GM12892 (cell line): ENCODE data around the gene TBC1D17.

Source experiments
- DNase-seq: peaks from one replicate; pipeline ENCODE4 v3.0.0; 2011; ENCODE audit not compliant: insufficient read length
- FAIRE-seq: peaks from 2 replicates; lab custom pipeline; 2011; peaks lifted over from hg19 to GRCh38; lab: Jason Lieb, UNC
- POLR2A ChIP-seq: IDR thresholded peaks from 2 replicates; pipeline ENCODE4 v1.6.1; 2011; ENCODE audit warnings: low read depth, low read length, control low read depth
- POLR2AphosphoS5 ChIP-seq: IDR thresholded peaks from 2 replicates; pipeline ENCODE4 v1.6.1; 2011; ENCODE audit warnings: low read depth, low read length, control low read depth
- TAF1 ChIP-seq: IDR thresholded peaks from 2 replicates; pipeline ENCODE4 v1.6.1; 2011; ENCODE audit warnings: low read depth, mild to moderate bottlenecking, control low read depth, low read length, borderline replicate concordance

Gene TBC1D17

DNA sequence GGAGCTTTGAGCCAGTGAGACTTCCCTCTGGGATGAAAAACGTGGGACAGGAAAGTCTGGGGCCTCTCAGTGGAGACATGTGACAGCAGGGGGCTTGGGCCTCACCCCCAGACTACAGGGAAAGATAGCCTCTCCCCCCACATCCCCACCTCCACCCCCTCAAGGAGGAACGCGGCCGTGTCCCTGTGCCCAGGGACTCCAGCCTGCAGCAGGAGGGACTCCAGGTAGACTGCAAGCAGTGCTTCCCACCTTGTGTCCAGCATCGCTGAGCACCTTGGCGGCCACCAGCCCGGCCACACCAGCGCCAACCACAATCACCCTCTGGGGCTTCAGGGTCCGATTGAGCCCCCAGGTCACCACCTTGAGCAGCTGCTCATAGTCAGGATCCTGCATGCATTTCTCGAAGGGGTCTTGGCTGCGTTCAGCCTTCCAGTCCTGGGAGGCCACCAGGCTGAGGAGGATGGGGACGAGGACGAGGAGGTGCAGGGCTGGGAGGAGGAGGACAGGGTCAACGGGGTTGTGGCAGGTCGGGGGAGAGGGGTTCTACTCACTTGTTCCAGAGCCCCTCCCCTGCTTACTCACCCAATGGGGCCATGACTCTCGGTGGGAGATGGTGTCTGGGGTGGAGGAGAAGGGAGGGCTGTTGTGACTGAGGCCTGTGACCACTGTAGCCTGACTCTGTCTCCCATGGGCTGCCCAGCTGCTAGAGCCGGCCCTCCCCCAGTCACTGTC is 18.2 kb downstream of the TBC1D17 start:
- FAIRE-seq (peak; percentile 94), DNase-seq (no peak)
- TF ChIP-seq POLR2AphosphoS5 = no peak; the same call in 1 of the 2 replicates
- no peak for TF ChIP-seq TAF1
- TF ChIP-seq POLR2A = peak; percentile 18

- peak; percentile 72 for TF ChIP-seq POLR2A
- TF ChIP-seq POLR2AphosphoS5 = peak; percentile 74; the same call in 1 of the 2 replicates
- TF ChIP-seq TAF1 = 0 out of 2 replicates have a peak, but pooled peaks have one; percentile 57
- peak; percentile 98 for FAIRE-seq
- peak; percentile 79 for DNase-seq
Observed at GRCh38 chr19:49896863-49897621, 19.5 kb downstream of the TBC1D17 start, which contains the start of gene IL4I1. IL4I1 (minus strand) TSS chr19:49896887; CDS start chr19:49896160, 727 bp downstream.

DNA sequence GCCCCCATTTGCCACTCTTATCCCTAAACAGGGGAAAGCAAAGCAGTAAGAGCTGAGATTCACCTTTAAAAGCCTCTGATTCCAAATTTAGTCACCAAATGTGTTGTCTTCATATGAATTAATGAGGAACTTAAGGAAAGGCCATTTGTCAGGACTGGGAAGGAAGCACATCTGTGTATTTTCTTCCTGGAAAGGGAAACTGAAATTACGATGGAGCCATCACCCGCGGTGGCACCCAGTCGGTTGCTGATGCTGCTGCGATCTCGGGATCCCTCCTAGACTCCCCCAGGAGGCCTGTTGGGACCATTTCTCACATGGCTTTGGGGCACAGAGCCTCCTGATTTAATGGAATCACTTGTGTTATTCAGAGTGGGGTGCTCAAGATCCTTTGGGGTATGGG is 26.6 kb downstream of the TBC1D17 start:
- DNase-seq = no peak
- FAIRE-seq = peak; percentile 9
- no peak for TF ChIP-seq POLR2A
- TF ChIP-seq TAF1 = no peak

- FAIRE-seq = peak; percentile 73
- TF ChIP-seq POLR2A (peak; percentile 38; the same call in 1 of the 2 replicates), POLR2AphosphoS5 (no peak; the same call in none of the 2 replicates), TAF1 (no peak)
- no peak for DNase-seq
Observed at GRCh38 chr19:49906879-49907564, 29.5 kb downstream of the TBC1D17 start.

GRCh38 chr19:49907745-49908446 is 30.4 kb downstream of the TBC1D17 start:
- DNase-seq (no peak), FAIRE-seq (peak; percentile 95)
- TF ChIP-seq TAF1 (no peak), POLR2A (0 out of 2 replicates have a peak, but pooled peaks have one; percentile 15), POLR2AphosphoS5 (no peak; the same call in 1 of the 2 replicates)

- DNase-seq (no peak), FAIRE-seq (no peak)
- TF ChIP-seq TAF1 = no peak
- 0 out of 2 replicates have a peak, but pooled peaks have one; percentile 1 for TF ChIP-seq POLR2A
- TF ChIP-seq POLR2AphosphoS5 = no peak
Observed at GRCh38 chr19:49908480-49909420, 31.2 kb downstream of the TBC1D17 start.

DNA sequence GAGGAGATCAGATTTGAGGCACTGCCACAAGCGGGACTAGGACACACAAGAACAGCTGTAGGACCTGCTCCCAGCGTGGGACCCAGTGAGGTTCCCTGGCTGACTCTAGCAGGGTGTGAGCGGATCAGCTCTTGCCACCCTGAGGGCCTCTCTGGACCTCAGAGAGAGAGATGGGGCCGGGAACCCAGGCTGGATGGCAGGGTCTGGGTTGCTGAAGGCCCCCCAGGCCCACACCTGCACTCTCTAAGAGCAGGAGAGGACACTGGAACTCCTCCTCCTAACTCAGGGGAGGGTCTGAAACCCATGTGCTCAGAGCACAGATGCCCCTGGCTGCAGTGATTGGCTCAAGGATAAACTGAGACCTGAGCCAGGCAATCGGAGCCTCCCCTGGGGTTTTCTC is 32.7 kb downstream of the TBC1D17 start:
- no peak for DNase-seq
- TF ChIP-seq POLR2A (no peak; the same call in 1 of the 2 replicates), POLR2AphosphoS5 (peak; percentile 3; the same call in 1 of the 2 replicates)
- FAIRE-seq = no peak

- DNase-seq (no peak), FAIRE-seq (peak; percentile 93)
- TF ChIP-seq POLR2A (peak; percentile 75), TAF1 (no peak), POLR2AphosphoS5 (peak; percentile 84)
Observed at GRCh38 chr19:49911381-49912145, 34.1 kb downstream of the TBC1D17 start.

DNA sequence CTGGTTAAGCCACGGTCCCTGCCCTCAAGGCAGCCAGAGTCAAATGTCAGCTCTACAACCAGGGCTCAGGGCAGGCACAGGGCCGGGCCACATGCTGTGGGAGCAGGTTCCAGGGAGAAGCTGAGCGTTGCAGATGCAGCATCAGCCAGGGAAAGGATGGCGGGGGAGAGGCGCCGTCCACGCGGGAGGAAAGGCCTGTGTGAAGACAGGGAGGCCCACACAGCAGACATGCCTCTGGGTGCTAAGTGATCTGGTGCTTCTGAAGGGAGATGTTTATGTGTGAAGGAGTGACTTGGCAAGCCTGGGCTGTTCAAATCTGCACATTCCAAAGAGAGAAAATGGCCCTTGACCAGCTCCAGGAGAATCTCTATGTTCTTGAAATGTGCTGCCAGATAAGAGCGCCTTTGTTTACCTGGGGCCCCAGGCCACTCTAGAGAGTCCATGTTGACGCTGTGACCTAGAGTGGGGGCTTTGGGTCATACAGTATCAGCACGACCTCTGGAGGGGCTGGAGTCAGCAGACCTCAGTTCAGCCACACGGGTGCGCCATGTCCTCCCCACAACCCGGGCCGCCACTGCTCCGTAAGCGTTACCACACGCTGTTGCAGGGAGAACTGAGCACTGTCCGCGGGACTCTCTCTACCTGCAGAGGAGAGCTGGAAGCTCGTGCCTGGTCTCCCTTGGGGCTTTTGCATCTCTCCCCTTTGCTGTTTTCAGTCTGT is 35.6 kb downstream of the TBC1D17 start:
- no peak for DNase-seq
- FAIRE-seq = peak; percentile 84
- TF ChIP-seq POLR2A (0 out of 2 replicates have a peak, but pooled peaks have one; percentile 17), POLR2AphosphoS5 (no peak)
